OCI-LY3 (cell line): ENCODE results near the gene EIF2S2.

ENCODE experiments used
- H2AFZ ChIP-seq: fragments of 200-600, 300-600 bp; shearing (Covaris generic); 2 replicates; pipeline ENCODE4 v1.6.0; 2014; ENCODE audit warnings: antibody characterized with exemption, low read depth, low read length
- H3K27ac ChIP-seq: fragments of 200-600, 300-600 bp; sonication (generic); 2 replicates; pipeline ENCODE4 v1.5.1; 2014; ENCODE audit warnings: mild to moderate bottlenecking, low read length, moderate library complexity, mixed read lengths
- H3K27me3 ChIP-seq: fragments of 200-600, 300-600 bp; sonication (generic); 2 replicates; pipeline ENCODE4 v1.6.1; 2014; ENCODE audit warnings: low read depth, low read length, mixed read lengths
- H3K36me3 ChIP-seq: fragments of 200-600, 300-600 bp; sonication (generic); replicated peaks from 2 replicates; pipeline ENCODE3; 2014; ENCODE audit warnings: low read depth, low read length, mixed read lengths
- H3K4me1 ChIP-seq: fragments of 300-600, 200-600 bp; sonication (generic); 2 replicates; pipeline ENCODE4 v1.6.1; 2014; ENCODE audit warnings: low read length, mixed read lengths
- H3K4me2 ChIP-seq: fragments of 200-600, 300-600 bp; sonication (generic); 2 replicates; pipeline ENCODE4 v1.6.1; 2014; ENCODE audit warnings: low read length, mixed read lengths
- H3K4me3 ChIP-seq: fragments of 300-600, 200-600 bp; sonication (generic); 2 replicates; pipeline ENCODE4 v1.5.1; 2014; ENCODE audit warnings: antibody characterized with exemption, mild to moderate bottlenecking, low read length, moderate library complexity
- H3K79me2 ChIP-seq: fragments of 300-600, 200-600 bp; shearing (Covaris generic); 2 replicates; pipeline ENCODE4 v1.6.1; 2014; ENCODE audit warnings: mild to moderate bottlenecking, low read length, mixed read lengths
- H3K9ac ChIP-seq: fragments of 300-600, 200-600 bp; shearing (Covaris generic); 2 replicates; pipeline ENCODE4 v1.6.0; 2014; ENCODE audit warnings: mild to moderate bottlenecking, low read length, moderate library complexity
- H3K9me3 ChIP-seq: fragments of 200-600, 300-600 bp; shearing (Covaris generic); 2 replicates; pipeline ENCODE4 v1.6.1; 2014; ENCODE audit warnings: low read length, mixed read lengths; ENCODE audit not compliant: insufficient read depth
- H4K20me1 ChIP-seq: fragments of 200-600, 300-600 bp; sonication (generic); 2 replicates; pipeline ENCODE4 v1.6.1; 2016; ENCODE audit warnings: low read length, mixed read lengths; ENCODE audit not compliant: insufficient read depth
- CTCF ChIP-seq: fragments of 200-600, 300-600 bp; sonication (generic); IDR thresholded peaks from 2 replicates; pipeline ENCODE4 v1.5.1; 2014; ENCODE audit warnings: antibody characterized with exemption, low read length, low read depth
- EZH2phosphoT487 ChIP-seq: fragments of 200-600 bp; shearing (Covaris generic); IDR thresholded peaks from 2 replicates; pipeline ENCODE4 v1.6.1; 2018; ENCODE audit warnings: antibody characterized with exemption, mixed run types, low read depth

EIF2S2 gene

GRCh38 chr20:34070079-34070439 is 42.0 kb downstream of the EIF2S2 start:
- Histone ChIP-seq H2AFZ (no peak overlapping the region), H3K4me2 (no peak overlapping the region), H4K20me1 (peaks cover 44% of the 10 kb centered on the region), H3K36me3 (peaks cover 9% of the 10 kb centered on the region), H3K4me3 (no peak overlapping the region), H3K9me3 (no peaks in the 10 kb centered on the region), H3K27ac (no peak overlapping the region), H3K4me1 (0 out of 2 replicates have a peak, but pooled peaks cover 5% of the 10 kb centered on the region), H3K9ac (no peak overlapping the region), H3K79me2 (peaks cover 31% of the 10 kb centered on the region), H3K27me3 (no peaks in the 10 kb centered on the region)
- no peak for TF ChIP-seq CTCF
- no peak for TF ChIP-seq EZH2phosphoT487

GRCh38 chr20:34069341-34070078 is 42.5 kb downstream of the EIF2S2 start:
- Histone ChIP-seq H3K4me2 (no peak overlapping the region), H2AFZ (no peak overlapping the region), H3K9ac (no peak overlapping the region), H3K79me2 (peaks cover 31% of the 10 kb centered on the region), H4K20me1 (peaks cover 46% of the 10 kb centered on the region), H3K27me3 (no peaks in the 10 kb centered on the region), H3K9me3 (no peaks in the 10 kb centered on the region), H3K27ac (no peak overlapping the region), H3K36me3 (peaks cover 9% of the 10 kb centered on the region), H3K4me1 (0 out of 2 replicates have a peak, but pooled peaks cover 5% of the 10 kb centered on the region), H3K4me3 (no peak overlapping the region)
- peak; percentile 96 for TF ChIP-seq CTCF
- no peak for TF ChIP-seq EZH2phosphoT487

GRCh38 chr20:34068001-34068400 is 44.0 kb downstream of the EIF2S2 start:
- Histone ChIP-seq H2AFZ (no peak overlapping the region), H3K9me3 (no peaks in the 10 kb centered on the region), H3K27ac (no peak overlapping the region), H4K20me1 (peaks cover 45% of the 10 kb centered on the region), H3K27me3 (no peaks in the 10 kb centered on the region), H3K36me3 (peaks cover 7% of the 10 kb centered on the region), H3K79me2 (peaks cover 33% of the 10 kb centered on the region), H3K4me1 (no peaks in the 10 kb centered on the region), H3K9ac (no peak overlapping the region), H3K4me2 (no peak overlapping the region), H3K4me3 (no peak overlapping the region)
- TF ChIP-seq EZH2phosphoT487 (no peak), CTCF (no peak)

- no peak overlapping the region for H3K27ac ChIP-seq
- H4K20me1 ChIP-seq, result peaks cover 54% of the 10 kb centered on the region
- H3K9me3 ChIP-seq, result no peaks in the 10 kb centered on the region
- H2AFZ ChIP-seq, result no peak overlapping the region
- H3K4me1 ChIP-seq, result peaks cover 4% of the 10 kb centered on the region
- no peak overlapping the region for H3K4me2 ChIP-seq
- H3K27me3 ChIP-seq, result no peaks in the 10 kb centered on the region
- TF ChIP-seq EZH2phosphoT487, result no peak
- no peak for TF ChIP-seq CTCF
- H3K9ac ChIP-seq, result no peak overlapping the region
- peaks cover 8% of the 10 kb centered on the region for H3K36me3 ChIP-seq
- no peak overlapping the region for H3K4me3 ChIP-seq
- peaks cover 33% of the 10 kb centered on the region for H3K79me2 ChIP-seq
Observed at GRCh38 chr20:34066476-34067090, 45.5 kb downstream of the EIF2S2 start.
